ENCODE measurements around the gene DNAJC6. TPM values are rescaled to one million over a fixed set of nuclear protein-coding genes. Genes with fewer than 3 reads are reported as not detected.

The DNAJC6 gene
- total and polyA plus RNA-seq, 2 of the 13 experiments (the other 11 are each of a cell fraction or from before 2014, with no cell fraction given) = 1.0 to 1.6 TPM

DNA sequence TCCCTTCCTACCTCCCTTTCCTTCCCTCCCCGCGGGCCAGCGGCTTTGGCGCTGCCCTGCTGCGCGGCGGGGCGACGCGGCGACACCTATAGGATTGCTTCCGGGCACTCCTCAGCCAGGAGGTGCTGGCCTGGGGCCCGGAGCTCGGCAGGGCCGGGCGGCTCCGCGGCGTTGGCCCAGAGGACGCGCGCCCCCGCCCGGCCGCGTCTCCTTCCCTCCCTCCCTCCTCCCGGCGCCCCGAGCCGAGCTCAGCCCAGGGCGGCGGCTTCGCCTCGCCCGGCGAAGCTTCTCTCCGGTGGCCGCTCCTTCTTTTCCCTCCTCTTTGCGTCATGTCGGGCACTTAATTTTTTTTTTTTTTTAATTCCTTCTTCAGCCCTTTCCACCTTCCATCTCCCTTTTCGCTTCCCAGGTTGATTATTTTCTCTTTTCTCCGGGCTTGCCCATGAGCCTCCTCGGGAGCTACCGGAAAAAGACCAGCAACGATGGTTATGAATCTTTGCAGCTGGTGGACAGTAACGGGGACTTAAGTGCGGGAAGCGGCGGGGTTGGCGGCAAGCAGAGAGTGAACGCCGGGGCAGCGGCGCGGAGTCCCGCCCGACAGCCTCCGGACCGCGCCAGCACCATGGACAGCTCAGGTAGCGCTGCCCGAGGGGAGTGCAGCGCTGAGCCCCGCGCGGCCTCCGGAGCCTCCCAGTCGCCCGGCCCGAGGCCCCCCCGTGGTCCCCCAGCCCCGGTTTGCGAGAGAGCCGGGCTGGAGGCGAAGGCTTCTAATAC is at the start of gene DNAJC6 (continued):
- TF ChIP-seq, protein P1, sequence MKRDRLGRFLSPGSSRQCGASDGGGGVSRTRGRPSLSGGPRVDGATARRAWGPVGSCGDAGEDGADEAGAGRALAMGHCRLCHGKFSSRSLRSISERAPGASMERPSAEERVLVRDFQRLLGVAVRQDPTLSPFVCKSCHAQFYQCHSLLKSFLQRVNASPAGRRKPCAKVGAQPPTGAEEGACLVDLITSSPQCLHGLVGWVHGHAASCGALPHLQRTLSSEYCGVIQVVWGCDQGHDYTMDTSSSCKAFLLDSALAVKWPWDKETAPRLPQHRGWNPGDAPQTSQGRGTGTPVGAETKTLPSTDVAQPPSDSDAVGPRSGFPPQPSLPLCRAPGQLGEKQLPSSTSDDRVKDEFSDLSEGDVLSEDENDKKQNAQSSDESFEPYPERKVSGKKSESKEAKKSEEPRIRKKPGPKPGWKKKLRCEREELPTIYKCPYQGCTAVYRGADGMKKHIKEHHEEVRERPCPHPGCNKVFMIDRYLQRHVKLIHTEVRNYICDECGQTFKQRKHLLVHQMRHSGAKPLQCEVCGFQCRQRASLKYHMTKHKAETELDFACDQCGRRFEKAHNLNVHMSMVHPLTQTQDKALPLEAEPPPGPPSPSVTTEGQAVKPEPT (CRISPR knock-in tag; IDR thresholded peaks at IDR 0.05; ENCODE audit: low read depth) = no peak
- TF ChIP-seq CAMTA2 (CRISPR knock-in tag; IDR thresholded peaks at IDR 0.05; ENCODE audit: borderline replicate concordance) = peak; percentile 89; the same call in 1 of the 2 replicates
- TF ChIP-seq CHD2 (IDR thresholded peaks at IDR 0.05; ENCODE audit: low read depth, low read length) = no peak
- peak; percentile 97 for TF ChIP-seq ZSCAN9 (CRISPR knock-in tag; IDR thresholded peaks at IDR 0.05; ENCODE audit: borderline replicate concordance)
- peak; percentile 94; the same call in 1 of the 2 replicates for TF ChIP-seq ZNF558 (CRISPR knock-in tag; IDR thresholded peaks at IDR 0.05; ENCODE audit: borderline replicate concordance)
- TF ChIP-seq CBX5 (CRISPR knock-in tag; IDR thresholded peaks at IDR 0.05; ENCODE audit: borderline replicate concordance) = peak; percentile 59; the same call in 1 of the 2 replicates
- peak; percentile 91 for TF ChIP-seq ZNF552 (CRISPR knock-in tag; IDR thresholded peaks at IDR 0.05; ENCODE audit: borderline replicate concordance)
- TF ChIP-seq, protein P2, sequence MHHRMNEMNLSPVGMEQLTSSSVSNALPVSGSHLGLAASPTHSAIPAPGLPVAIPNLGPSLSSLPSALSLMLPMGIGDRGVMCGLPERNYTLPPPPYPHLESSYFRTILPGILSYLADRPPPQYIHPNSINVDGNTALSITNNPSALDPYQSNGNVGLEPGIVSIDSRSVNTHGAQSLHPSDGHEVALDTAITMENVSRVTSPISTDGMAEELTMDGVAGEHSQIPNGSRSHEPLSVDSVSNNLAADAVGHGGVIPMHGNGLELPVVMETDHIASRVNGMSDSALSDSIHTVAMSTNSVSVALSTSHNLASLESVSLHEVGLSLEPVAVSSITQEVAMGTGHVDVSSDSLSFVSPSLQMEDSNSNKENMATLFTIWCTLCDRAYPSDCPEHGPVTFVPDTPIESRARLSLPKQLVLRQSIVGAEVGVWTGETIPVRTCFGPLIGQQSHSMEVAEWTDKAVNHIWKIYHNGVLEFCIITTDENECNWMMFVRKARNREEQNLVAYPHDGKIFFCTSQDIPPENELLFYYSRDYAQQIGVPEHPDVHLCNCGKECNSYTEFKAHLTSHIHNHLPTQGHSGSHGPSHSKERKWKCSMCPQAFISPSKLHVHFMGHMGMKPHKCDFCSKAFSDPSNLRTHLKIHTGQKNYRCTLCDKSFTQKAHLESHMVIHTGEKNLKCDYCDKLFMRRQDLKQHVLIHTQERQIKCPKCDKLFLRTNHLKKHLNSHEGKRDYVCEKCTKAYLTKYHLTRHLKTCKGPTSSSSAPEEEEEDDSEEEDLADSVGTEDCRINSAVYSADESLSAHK (CRISPR knock-in tag; IDR thresholded peaks at IDR 0.05; ENCODE audit: borderline replicate concordance) = no peak
- peak; percentile 41; the same call in 1 of the 2 replicates for TF ChIP-seq NFYB (CRISPR knock-in tag; IDR thresholded peaks at IDR 0.05)
- peak; percentile 99 for TF ChIP-seq HNRNPK (IDR thresholded peaks at IDR 0.05; ENCODE audit: low read depth, low read length, poor library complexity, severe bottlenecking)
- TF ChIP-seq BHLHE40 (IDR thresholded peaks at IDR 0.05; ENCODE audit: low read length) = no peak
- peak; percentile 55; the same call in 1 of the 2 replicates for TF ChIP-seq ZNF501 (CRISPR knock-in tag; IDR thresholded peaks at IDR 0.05)
- TF ChIP-seq, protein P3, sequence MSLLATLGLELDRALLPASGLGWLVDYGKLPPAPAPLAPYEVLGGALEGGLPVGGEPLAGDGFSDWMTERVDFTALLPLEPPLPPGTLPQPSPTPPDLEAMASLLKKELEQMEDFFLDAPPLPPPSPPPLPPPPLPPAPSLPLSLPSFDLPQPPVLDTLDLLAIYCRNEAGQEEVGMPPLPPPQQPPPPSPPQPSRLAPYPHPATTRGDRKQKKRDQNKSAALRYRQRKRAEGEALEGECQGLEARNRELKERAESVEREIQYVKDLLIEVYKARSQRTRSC (CRISPR knock-in tag; IDR thresholded peaks at IDR 0.05; ENCODE audit: low read depth) = peak; percentile 74; the same call in 1 of the 2 replicates
- TF ChIP-seq, protein P4, sequence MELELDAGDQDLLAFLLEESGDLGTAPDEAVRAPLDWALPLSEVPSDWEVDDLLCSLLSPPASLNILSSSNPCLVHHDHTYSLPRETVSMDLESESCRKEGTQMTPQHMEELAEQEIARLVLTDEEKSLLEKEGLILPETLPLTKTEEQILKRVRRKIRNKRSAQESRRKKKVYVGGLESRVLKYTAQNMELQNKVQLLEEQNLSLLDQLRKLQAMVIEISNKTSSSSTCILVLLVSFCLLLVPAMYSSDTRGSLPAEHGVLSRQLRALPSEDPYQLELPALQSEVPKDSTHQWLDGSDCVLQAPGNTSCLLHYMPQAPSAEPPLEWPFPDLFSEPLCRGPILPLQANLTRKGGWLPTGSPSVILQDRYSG (CRISPR knock-in tag; IDR thresholded peaks at IDR 0.05) = peak; percentile 95
- TF ChIP-seq MTF1 (CRISPR knock-in tag; IDR thresholded peaks at IDR 0.05) = peak; percentile 85
- TF ChIP-seq PCBP2 (optimal IDR thresholded peaks at IDR 0.05; ENCODE audit: low read depth, low read length, poor library complexity, severe bottlenecking) = no peak
- peak; percentile 42; the same call in 1 of the 2 replicates for TF ChIP-seq FOXA3 (CRISPR knock-in tag; IDR thresholded peaks at IDR 0.05)
- TF ChIP-seq KLF15 (CRISPR knock-in tag; IDR thresholded peaks at IDR 0.05; ENCODE audit: borderline replicate concordance) = peak; percentile 94; the same call in 1 of the 2 replicates
- peak; percentile 89; the same call in 1 of the 2 replicates for TF ChIP-seq FOXC1 (CRISPR knock-in tag; IDR thresholded peaks at IDR 0.05; ENCODE audit: borderline replicate concordance)
- TF ChIP-seq MBD4 (IDR thresholded peaks at IDR 0.05; ENCODE audit: borderline replicate concordance, low read length) = no peak
- TF ChIP-seq, protein P5, sequence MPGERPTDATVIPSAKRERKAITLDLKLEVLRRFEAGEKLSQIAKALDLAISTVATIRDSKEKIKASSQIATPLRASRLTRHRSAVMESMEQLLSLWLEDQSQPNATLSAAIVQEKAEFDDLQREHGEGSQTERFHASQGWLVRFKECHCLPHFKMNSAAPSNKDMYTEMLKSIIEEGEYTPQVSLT (CRISPR knock-in tag; IDR thresholded peaks at IDR 0.05; ENCODE audit: borderline replicate concordance, low read depth) = no peak
- peak; percentile 92 for TF ChIP-seq ZNF564 (CRISPR knock-in tag; IDR thresholded peaks at IDR 0.05)
